IPS-18c (cell line): ENCODE data around the gene CNTNAP1.

Experiments used
- H3K4me3 ChIP-seq: 2 replicates; pipeline ENCODE4 v1.7.0; 2013; ENCODE audit warnings: low read depth, mild to moderate bottlenecking, low read length, moderate library complexity; ENCODE audit not compliant: insufficient read depth
- H3K9me3 ChIP-seq: one replicate; pipeline ENCODE4 v1.6.1; 2013; ENCODE audit warnings: mild to moderate bottlenecking, low read length, moderate library complexity; ENCODE audit not compliant: control insufficient read depth, insufficient read depth

Gene CNTNAP1

DNA sequence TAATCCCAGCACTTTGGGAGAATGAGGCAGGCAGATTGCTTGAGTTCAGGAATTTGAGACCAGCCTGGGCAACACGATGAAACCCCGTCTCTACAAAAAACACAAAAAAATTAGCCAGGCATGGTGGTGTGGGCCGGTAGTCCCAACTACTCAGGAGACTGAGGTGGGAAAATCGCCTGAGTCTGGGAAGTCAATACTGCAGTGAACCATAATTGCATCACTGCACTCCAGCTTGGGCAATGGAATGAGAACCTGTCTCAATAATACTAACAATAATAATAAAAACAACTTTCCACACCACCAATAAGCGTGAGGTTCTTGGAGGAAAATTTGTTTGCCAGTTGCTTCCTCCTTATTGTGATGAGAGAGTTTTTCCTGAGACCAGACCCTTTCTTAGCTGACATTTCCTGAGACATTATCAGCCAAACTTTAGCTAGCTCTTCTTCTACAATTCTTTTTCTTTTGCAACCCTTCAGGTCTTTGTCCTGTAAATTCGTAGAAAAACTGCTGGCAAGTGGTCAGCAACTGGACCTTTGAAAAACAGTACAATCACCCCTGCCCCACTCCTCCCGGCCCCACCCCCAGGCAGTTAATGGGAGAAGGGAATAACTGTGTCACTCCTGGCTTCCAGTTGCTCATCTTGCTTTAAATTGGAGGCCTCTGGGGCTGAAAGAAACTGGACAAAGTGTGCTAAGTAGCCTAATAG is 66.0 kb downstream of the CNTNAP1 start:
- Histone ChIP-seq H3K9me3 (no peaks in the 10 kb centered on the region), H3K4me3 (no peak overlapping the region)

GRCh38 chr17:42748908-42749798 is 66.8 kb downstream of the CNTNAP1 start:
- Histone ChIP-seq H3K9me3 (no peaks in the 10 kb centered on the region), H3K4me3 (no peak overlapping the region)
